DOHH2 (cell line): Measurements from ENCODE around the gene TTC21B.

Source experiments
- H3F3A ChIP-seq: fragments of 200-600 bp; sonication (generic), shearing (Covaris generic); 2 replicates; pipeline ENCODE4 v1.6.0; 2016; ENCODE audit warnings: antibody characterized with exemption, mild to moderate bottlenecking; ENCODE audit not compliant: control insufficient read depth, insufficient read depth
- H3K27ac ChIP-seq: fragments of 200-600 bp; sonication (generic); 2 replicates; pipeline ENCODE4 v1.5.1; 2014; ENCODE audit warnings: low read depth, mild to moderate bottlenecking, low read length, moderate library complexity
- H3K27me3 ChIP-seq: fragments of 200-600 bp; sonication (generic); 2 replicates; pipeline ENCODE4 v1.6.1; 2014; ENCODE audit warnings: mild to moderate bottlenecking, low read length, mixed read lengths; ENCODE audit not compliant: control insufficient read depth
- H3K36me3 ChIP-seq: fragments of 200-600 bp; sonication (generic); 2 replicates; pipeline ENCODE4 v1.6.1; 2014; ENCODE audit warnings: mild to moderate bottlenecking, low read length, moderate library complexity, mixed read lengths; ENCODE audit not compliant: control insufficient read depth
- H3K4me1 ChIP-seq: fragments of 200-600 bp; sonication (generic); 2 replicates; pipeline ENCODE4 v1.6.1; 2014; ENCODE audit warnings: mild to moderate bottlenecking, low read length, mixed read lengths; ENCODE audit not compliant: control insufficient read depth
- H3K4me2 ChIP-seq: fragments of 200-600 bp; sonication (generic); 2 replicates; pipeline ENCODE4 v1.6.0; 2014; ENCODE audit warnings: mild to moderate bottlenecking, low read length, moderate library complexity
- H3K4me3 ChIP-seq: fragments of 200-600 bp; sonication (generic); 2 replicates; pipeline ENCODE4 v1.5.1; 2014; ENCODE audit warnings: mild to moderate bottlenecking, low read length, mixed read lengths
- H3K79me2 ChIP-seq: fragments of 200-600 bp; sonication (generic); 2 replicates; pipeline ENCODE4 v1.6.1; 2014; ENCODE audit warnings: mild to moderate bottlenecking, low read length, mixed read lengths; ENCODE audit not compliant: control insufficient read depth
- H3K9me2 ChIP-seq: fragments of 200-600 bp; sonication (generic); replicated peaks from 2 replicates; pipeline ENCODE4 v1.6.1; 2014; ENCODE audit warnings: mild to moderate bottlenecking, low read length, mixed read lengths; ENCODE audit not compliant: control insufficient read depth
- H3K9me3 ChIP-seq: fragments of 200-600 bp; sonication (generic); 2 replicates; pipeline ENCODE4 v1.6.1; 2014; ENCODE audit warnings: antibody characterized with exemption, low read length, mixed read lengths; ENCODE audit not compliant: control insufficient read depth, insufficient read depth
- H4K20me1 ChIP-seq: fragments of 200-600 bp; sonication (generic); 2 replicates; pipeline ENCODE4 v1.6.0; 2014; ENCODE audit warnings: low read depth, mild to moderate bottlenecking, antibody characterized with exemption, low read length, moderate library complexity; ENCODE audit not compliant: control insufficient read depth, insufficient read depth
- CTCF ChIP-seq: fragments of 200-600 bp; sonication (generic); IDR thresholded peaks from one replicate; pipeline ENCODE4 v1.5.1; 2014; ENCODE audit warnings: antibody characterized with exemption, mild to moderate bottlenecking, low read depth, low read length; ENCODE audit not compliant: poor library complexity, severe bottlenecking
- EZH2phosphoT487 ChIP-seq: fragments of 200-600 bp; sonication (generic); IDR thresholded peaks from 2 replicates; pipeline ENCODE4 v1.6.1; 2017; ENCODE audit warnings: borderline replicate concordance, mild to moderate bottlenecking, antibody characterized with exemption, low read length, moderate library complexity, mixed read lengths

The TTC21B gene

GRCh38 chr2:165924946-165925345, 28.6 kb downstream of the TTC21B start:
- no peaks in the 10 kb centered on the region for H3K79me2 ChIP-seq
- no peaks in the 10 kb centered on the region for H3K9me3 ChIP-seq
- H3K4me3 ChIP-seq: no peak overlapping the region
- no peak overlapping the region for H3K4me2 ChIP-seq
- TF ChIP-seq EZH2phosphoT487 (no peak), CTCF (no peak)
- H3K27ac ChIP-seq: no peak overlapping the region
- H4K20me1 ChIP-seq: no peaks in the 10 kb centered on the region
- H3K36me3 ChIP-seq: peaks cover 60% of the 10 kb centered on the region
- H3K27me3 ChIP-seq: no peaks in the 10 kb centered on the region
- no peaks in the 10 kb centered on the region for H3K4me1 ChIP-seq
- no peaks in the 10 kb centered on the region for H3K9me2 ChIP-seq
- H3F3A ChIP-seq: no peaks in the 10 kb centered on the region

DNA sequence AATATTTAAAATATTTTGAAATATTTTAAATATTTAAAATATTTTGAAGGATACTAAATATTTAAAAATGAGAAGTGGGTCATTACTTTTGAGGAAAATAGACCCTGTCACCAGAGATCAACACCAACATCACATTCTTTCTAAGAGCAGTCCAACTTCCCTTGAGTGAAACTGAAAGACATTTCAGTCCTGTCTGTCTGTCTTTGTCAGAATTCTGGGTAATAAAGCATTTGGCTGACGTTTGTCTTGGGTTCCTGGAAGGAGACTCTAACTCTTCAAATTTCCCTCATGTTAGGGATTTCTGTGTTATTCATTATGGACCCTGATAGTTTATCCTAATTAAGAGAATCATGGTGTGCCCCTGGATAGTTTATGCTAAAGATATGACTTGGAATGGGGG, 32.8 kb downstream of the TTC21B start:
- no peak overlapping the region for H3K4me2 ChIP-seq
- no peaks in the 10 kb centered on the region for H3K9me2 ChIP-seq
- H3K9me3 ChIP-seq: no peaks in the 10 kb centered on the region
- H3K4me3 ChIP-seq: no peak overlapping the region
- H3K27me3 ChIP-seq: no peaks in the 10 kb centered on the region
- no peaks in the 10 kb centered on the region for H3F3A ChIP-seq
- no peak overlapping the region for H3K27ac ChIP-seq
- TF ChIP-seq EZH2phosphoT487 (no peak), CTCF (no peak)
- H3K36me3 ChIP-seq: peaks cover 39% of the 10 kb centered on the region
- no peaks in the 10 kb centered on the region for H4K20me1 ChIP-seq
- H3K4me1 ChIP-seq: no peaks in the 10 kb centered on the region
- no peaks in the 10 kb centered on the region for H3K79me2 ChIP-seq

DNA sequence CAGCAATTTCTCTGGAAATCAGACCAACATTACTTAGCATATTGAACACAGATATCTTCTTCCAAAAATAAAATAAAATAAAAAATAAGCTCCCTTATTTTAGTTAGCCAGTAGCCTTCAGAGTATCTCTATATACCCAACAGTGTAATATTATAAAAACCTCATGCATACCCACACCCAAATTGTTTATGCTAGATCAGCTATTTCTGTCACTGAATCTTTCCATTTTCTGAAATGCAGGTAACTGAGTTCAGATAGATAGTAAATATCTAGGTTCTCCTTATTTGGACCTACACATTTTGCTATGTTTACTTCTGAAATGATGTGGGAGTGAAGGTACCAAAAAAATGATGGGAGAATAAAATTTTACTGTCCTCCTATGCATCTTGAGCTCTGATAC, 39.9 kb downstream of the TTC21B start:
- H3K4me3 ChIP-seq: no peak overlapping the region
- no peaks in the 10 kb centered on the region for H4K20me1 ChIP-seq
- H3K4me2 ChIP-seq: no peak overlapping the region
- no peaks in the 10 kb centered on the region for H3K79me2 ChIP-seq
- H3K27me3 ChIP-seq: no peaks in the 10 kb centered on the region
- no peak overlapping the region for H3K27ac ChIP-seq
- H3K4me1 ChIP-seq: no peaks in the 10 kb centered on the region
- H3K9me3 ChIP-seq: no peaks in the 10 kb centered on the region
- H3K9me2 ChIP-seq: no peaks in the 10 kb centered on the region
- no peak for TF ChIP-seq CTCF
- no peak for TF ChIP-seq EZH2phosphoT487
- H3F3A ChIP-seq: no peaks in the 10 kb centered on the region
- H3K36me3 ChIP-seq: peaks cover 45% of the 10 kb centered on the region

GRCh38 chr2:165911981-165912380, 41.6 kb downstream of the TTC21B start:
- Histone ChIP-seq H3K4me1 (no peaks in the 10 kb centered on the region), H3K9me3 (no peaks in the 10 kb centered on the region), H3K36me3 (peaks cover 43% of the 10 kb centered on the region), H3K9me2 (no peaks in the 10 kb centered on the region), H3K27me3 (no peaks in the 10 kb centered on the region), H4K20me1 (no peaks in the 10 kb centered on the region), H3F3A (no peaks in the 10 kb centered on the region), H3K79me2 (no peaks in the 10 kb centered on the region), H3K27ac (no peak overlapping the region), H3K4me3 (no peak overlapping the region), H3K4me2 (no peak overlapping the region)
- TF ChIP-seq CTCF (no peak), EZH2phosphoT487 (no peak)
